ENCODE results near the gene ZAR1. TPM values are rescaled to one million over a fixed set of nuclear protein-coding genes. Genes with fewer than 3 reads are reported as not detected.
"Not testable (repeated sequence)": the region's sequence is repeated elsewhere in the genome, so short reads cannot be mapped to it uniquely, and the experiment has no call there.

ZAR1 gene
- not detected for total RNA-seq

GRCh38 chr4:48490012-48490679 is at the start of gene ZAR1:
Gene ZAR1, plus strand, starts transcription at chr4:48490252. Its CDS starts 40 bp downstream, at chr4:48490292.
- Mint-ChIP-seq H3K4me3 (peak within 1 kb of the TSS; percentile 35), H3K36me3 (no peaks in the 10 kb centered on the region), H3K4me1 (ENCODE audit: low read depth) (no peaks in the 10 kb centered on the region), H3K27me3 (peaks cover 46% of the 10 kb centered on the region), H3K9me3 (no peaks in the 10 kb centered on the region), H3K27ac (no peak within 1 kb of the TSS)
- intact Hi-C loops (cut with micrococcal nuclease) = no loop called here
- no peak for DNase-seq
- POLR2A ChIA-PET = no interaction called here
- CTCF ChIA-PET = no interaction called here

GRCh38 chr4:48440914-48441313 is 49.1 kb upstream of the ZAR1 start:
- H3K27ac Mint-ChIP-seq; H3K36me3 Mint-ChIP-seq; POLR2A ChIA-PET; H3K9me3 Mint-ChIP-seq; CTCF ChIA-PET; H3K4me1 Mint-ChIP-seq (ENCODE audit: low read depth); H3K27me3 Mint-ChIP-seq; intact Hi-C loops (cut with micrococcal nuclease); H3K4me3 Mint-ChIP-seq; DNase-seq: not testable (repeated sequence)

- CTCF ChIA-PET = interaction anchor here (1.0 to 1.7 kb wide), 4 partner anchors 39 to 517 kb away, joined by 3 to 4 read pairs (median 4); no protein-coding TSS in a partner anchor
- no peaks in the 10 kb centered on the region for H3K9me3 Mint-ChIP-seq
- POLR2A ChIA-PET = no interaction called here
- no peak for DNase-seq
- intact Hi-C loops (cut with micrococcal nuclease) = loop anchor here (1.0 to 2.0 kb wide), 2 partner anchors 101 to 518 kb away; no protein-coding TSS in a partner anchor
- H3K36me3 Mint-ChIP-seq = no peaks in the 10 kb centered on the region
- H3K27me3 Mint-ChIP-seq = peaks cover 7% of the 10 kb centered on the region
- H3K27ac Mint-ChIP-seq = no peak overlapping the region
- no peak overlapping the region for H3K4me3 Mint-ChIP-seq
- no peaks in the 10 kb centered on the region for H3K4me1 Mint-ChIP-seq (ENCODE audit: low read depth)
These were observed 44.3 kb upstream of the ZAR1 start for GRCh38 chr4:48445704-48446103.

- no peaks in the 10 kb centered on the region for H3K9me3 Mint-ChIP-seq
- H3K27ac Mint-ChIP-seq = no peak overlapping the region
- DNase-seq = no peak
- intact Hi-C loops (cut with micrococcal nuclease) = no loop called here
- peaks cover 8% of the 10 kb centered on the region for H3K27me3 Mint-ChIP-seq
- CTCF ChIA-PET = interaction anchor here (0.6 to 1.7 kb wide), 7 partner anchors 12 to 516 kb away, joined by 3 to 7 read pairs (median 3); no protein-coding TSS in a partner anchor
- POLR2A ChIA-PET = no interaction called here
- H3K4me3 Mint-ChIP-seq = no peak overlapping the region
- no peaks in the 10 kb centered on the region for H3K36me3 Mint-ChIP-seq
- no peaks in the 10 kb centered on the region for H3K4me1 Mint-ChIP-seq (ENCODE audit: low read depth)
These were observed 43.4 kb upstream of the ZAR1 start for GRCh38 chr4:48446642-48447041.

GRCh38 chr4:48449151-48449550 is 40.9 kb upstream of the ZAR1 start:
- Mint-ChIP-seq H3K27ac (no peak overlapping the region), H3K9me3 (no peaks in the 10 kb centered on the region), H3K4me3 (no peak overlapping the region), H3K4me1 (ENCODE audit: low read depth) (no peaks in the 10 kb centered on the region), H3K27me3 (peaks cover 7% of the 10 kb centered on the region), H3K36me3 (no peaks in the 10 kb centered on the region)
- ChIA-PET POLR2A (no interaction called here), CTCF (no interaction called here)
- intact Hi-C loops (cut with micrococcal nuclease) = no loop called here
- DNase-seq = no peak

- H3K4me3 Mint-ChIP-seq = no peak overlapping the region
- DNase-seq = no peak
- H3K4me1 Mint-ChIP-seq (ENCODE audit: low read depth) = no peaks in the 10 kb centered on the region
- no peaks in the 10 kb centered on the region for H3K36me3 Mint-ChIP-seq
- POLR2A ChIA-PET = no interaction called here
- intact Hi-C loops (cut with micrococcal nuclease) = no loop called here
- H3K9me3 Mint-ChIP-seq = no peaks in the 10 kb centered on the region
- H3K27me3 Mint-ChIP-seq = peaks cover 7% of the 10 kb centered on the region
- H3K27ac Mint-ChIP-seq = no peak overlapping the region
- CTCF ChIA-PET = no interaction called here
These were observed 39.3 kb upstream of the ZAR1 start for GRCh38 chr4:48450740-48451139.

GRCh38 chr4:48451656-48452055 is 38.4 kb upstream of the ZAR1 start:
- H3K36me3 Mint-ChIP-seq; H3K4me3 Mint-ChIP-seq; intact Hi-C loops (cut with micrococcal nuclease); H3K9me3 Mint-ChIP-seq; CTCF ChIA-PET; H3K4me1 Mint-ChIP-seq (ENCODE audit: low read depth); DNase-seq; POLR2A ChIA-PET; H3K27ac Mint-ChIP-seq; H3K27me3 Mint-ChIP-seq: not testable (repeated sequence)

- no peaks in the 10 kb centered on the region for H3K36me3 Mint-ChIP-seq
- DNase-seq = no peak
- intact Hi-C loops (cut with micrococcal nuclease) = no loop called here
- ChIA-PET CTCF (interaction anchor here (1.6 kb wide), 1 partner anchor 124 kb away, joined by 4 read pairs; no protein-coding TSS in a partner anchor), POLR2A (no interaction called here)
- no peaks in the 10 kb centered on the region for H3K9me3 Mint-ChIP-seq
- no peaks in the 10 kb centered on the region for H3K4me1 Mint-ChIP-seq (ENCODE audit: low read depth)
- H3K27ac Mint-ChIP-seq = no peak overlapping the region
- no peak overlapping the region for H3K4me3 Mint-ChIP-seq
- H3K27me3 Mint-ChIP-seq = peaks cover 3% of the 10 kb centered on the region
These were observed 35.5 kb upstream of the ZAR1 start for GRCh38 chr4:48454591-48454990.

GRCh38 chr4:48461000-48461399 is 29.1 kb upstream of the ZAR1 start:
- Mint-ChIP-seq H3K4me1 (ENCODE audit: low read depth) (no peaks in the 10 kb centered on the region), H3K27me3 (no peaks in the 10 kb centered on the region), H3K9me3 (peaks cover 3% of the 10 kb centered on the region), H3K4me3 (no peak overlapping the region), H3K36me3 (no peaks in the 10 kb centered on the region), H3K27ac (no peak overlapping the region)
- POLR2A ChIA-PET = no interaction called here
- DNase-seq = no peak
- intact Hi-C loops (cut with micrococcal nuclease) = no loop called here
- CTCF ChIA-PET = no interaction called here

GRCh38 chr4:48462363-48462762 is 27.7 kb upstream of the ZAR1 start:
- DNase-seq = no peak
- CTCF ChIA-PET = interaction anchor here (0.7 kb wide), 1 partner anchor 18 kb away, joined by 3 read pairs; no protein-coding TSS in a partner anchor
- peaks cover 3% of the 10 kb centered on the region for H3K9me3 Mint-ChIP-seq
- H3K4me3 Mint-ChIP-seq = no peak overlapping the region
- intact Hi-C loops (cut with micrococcal nuclease) = no loop called here
- POLR2A ChIA-PET = no interaction called here
- H3K36me3 Mint-ChIP-seq = no peaks in the 10 kb centered on the region
- no peaks in the 10 kb centered on the region for H3K4me1 Mint-ChIP-seq (ENCODE audit: low read depth)
- H3K27me3 Mint-ChIP-seq = no peaks in the 10 kb centered on the region
- no peak overlapping the region for H3K27ac Mint-ChIP-seq

- H3K9me3 Mint-ChIP-seq = peaks cover 3% of the 10 kb centered on the region
- CTCF ChIA-PET = interaction anchor here (0.9 kb wide), 1 partner anchor 177 kb away, joined by 3 read pairs; no protein-coding TSS in a partner anchor
- no peak for DNase-seq
- POLR2A ChIA-PET = no interaction called here
- no peak overlapping the region for H3K4me3 Mint-ChIP-seq
- no peak overlapping the region for H3K27ac Mint-ChIP-seq
- H3K4me1 Mint-ChIP-seq (ENCODE audit: low read depth) = no peaks in the 10 kb centered on the region
- no peaks in the 10 kb centered on the region for H3K36me3 Mint-ChIP-seq
- intact Hi-C loops (cut with micrococcal nuclease) = no loop called here
- H3K27me3 Mint-ChIP-seq = peaks cover 4% of the 10 kb centered on the region
These were observed 22.6 kb upstream of the ZAR1 start for GRCh38 chr4:48467442-48467841.

- Mint-ChIP-seq H3K9me3 (peaks cover 3% of the 10 kb centered on the region), H3K27ac (no peak overlapping the region), H3K4me3 (no peak overlapping the region), H3K4me1 (ENCODE audit: low read depth) (no peaks in the 10 kb centered on the region), H3K36me3 (no peaks in the 10 kb centered on the region), H3K27me3 (peaks cover 4% of the 10 kb centered on the region)
- CTCF ChIA-PET = no interaction called here
- no peak for DNase-seq
- intact Hi-C loops (cut with micrococcal nuclease) = no loop called here
- POLR2A ChIA-PET = no interaction called here
These were observed 22.2 kb upstream of the ZAR1 start for GRCh38 chr4:48467891-48468290.

- POLR2A ChIA-PET = no interaction called here
- Mint-ChIP-seq H3K4me1 (ENCODE audit: low read depth) (no peaks in the 10 kb centered on the region), H3K4me3 (no peak overlapping the region), H3K27me3 (peaks cover 4% of the 10 kb centered on the region), H3K36me3 (no peaks in the 10 kb centered on the region), H3K27ac (no peak overlapping the region), H3K9me3 (no peaks in the 10 kb centered on the region)
- DNase-seq = no peak
- CTCF ChIA-PET = no interaction called here
- intact Hi-C loops (cut with micrococcal nuclease) = no loop called here
These were observed 19.9 kb upstream of the ZAR1 start for GRCh38 chr4:48470137-48470536.

All from activated CD4-positive, alpha-beta memory T cell treated with anti-CD3 and anti-CD28 coated beads for 36 hours (primary cell).